Putamen (tissue), 1 donor: ENCODE data around the gene FTHL17.

Source experiments
- DNase-seq: peaks from one replicate; pipeline ENCODE4 v3.0.0-alpha.2; 2016; ENCODE audit warnings: low spot score

Gene FTHL17

DNA sequence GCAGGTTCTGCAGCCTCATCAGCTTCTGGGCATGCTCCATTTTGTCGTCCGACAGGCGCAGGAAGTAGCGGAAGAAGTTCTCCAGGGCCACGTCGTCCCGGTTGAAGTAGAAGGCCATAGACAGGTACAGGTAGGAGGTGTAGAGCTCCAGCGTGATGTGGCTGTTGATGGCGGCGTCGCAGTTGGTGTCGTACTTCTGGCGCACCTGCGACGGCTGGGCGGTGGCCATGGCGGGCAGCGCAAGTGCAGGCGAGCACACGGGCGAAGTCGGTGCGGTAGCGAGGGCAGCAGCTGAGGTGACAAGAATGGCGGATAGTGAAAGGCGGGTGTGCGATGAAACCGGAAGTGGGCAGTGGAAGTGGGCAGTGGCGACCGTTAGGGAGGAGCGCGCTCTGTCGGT is at the start of gene FTHL17:
Gene FTHL17 (minus strand): TSS at position 317 of the 400 bp plus-strand sequence. CDS start 88 bp downstream, at position 229.
- no peak for DNase-seq

DNA sequence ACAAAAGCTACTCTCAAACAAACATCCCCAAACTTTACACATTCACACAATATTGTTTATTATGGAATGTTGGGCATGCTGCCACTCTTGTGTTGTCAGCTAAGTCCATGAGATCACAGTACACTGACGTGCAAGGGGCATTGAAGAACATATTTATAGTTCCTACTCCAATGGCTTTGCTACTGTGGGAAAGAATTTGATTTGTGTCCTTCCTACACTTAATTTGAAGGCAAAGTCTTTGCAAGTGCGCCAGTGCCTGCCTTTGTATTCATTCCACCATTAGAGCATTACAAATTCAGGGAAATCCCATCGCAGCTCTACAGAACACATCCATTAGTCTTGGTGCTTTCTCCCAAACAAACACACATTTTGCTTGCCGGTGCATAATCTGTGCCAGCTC is 45.4 kb upstream of the FTHL17 start:
- DNase-seq, result no peak

DNA sequence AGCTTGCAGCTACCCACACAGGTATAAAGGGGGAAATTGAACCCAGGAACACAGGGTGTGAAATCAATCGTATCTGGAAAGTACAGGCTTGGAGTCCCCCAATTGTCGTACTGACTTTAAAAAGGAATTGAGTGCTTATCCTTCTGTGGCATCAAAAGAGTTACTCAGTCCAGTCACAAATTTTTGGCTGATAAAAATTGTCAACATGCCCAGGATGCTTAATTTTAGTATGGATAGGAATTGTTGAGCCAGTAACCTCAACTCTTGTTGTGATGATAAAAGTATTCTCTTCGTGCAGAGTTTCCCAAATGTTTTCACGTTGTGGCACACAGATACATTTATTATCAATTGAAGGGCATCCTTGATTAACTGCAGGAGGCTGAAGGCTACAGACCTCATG is 43.6 kb upstream of the FTHL17 start:
- DNase-seq, result no peak

DNA sequence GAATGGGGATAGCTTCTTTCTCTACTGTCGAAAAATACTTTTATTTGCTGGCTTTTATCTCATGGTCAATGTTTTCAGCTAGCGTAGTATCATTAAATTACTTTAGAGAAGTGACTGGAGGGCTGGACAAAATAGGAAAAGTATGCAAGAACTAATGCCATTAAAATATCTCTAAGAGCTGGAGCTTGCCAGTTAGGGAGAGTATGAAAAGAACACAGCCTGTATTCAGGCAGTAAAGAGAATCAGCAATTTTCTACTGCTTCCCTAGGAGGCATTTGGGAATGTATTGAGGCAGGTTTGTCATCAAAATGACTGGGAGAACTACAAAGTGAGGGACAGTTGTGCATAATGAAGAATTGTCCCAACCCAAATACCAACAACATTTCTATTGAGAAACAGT is 43.0 kb upstream of the FTHL17 start:
- no peak for DNase-seq

DNA sequence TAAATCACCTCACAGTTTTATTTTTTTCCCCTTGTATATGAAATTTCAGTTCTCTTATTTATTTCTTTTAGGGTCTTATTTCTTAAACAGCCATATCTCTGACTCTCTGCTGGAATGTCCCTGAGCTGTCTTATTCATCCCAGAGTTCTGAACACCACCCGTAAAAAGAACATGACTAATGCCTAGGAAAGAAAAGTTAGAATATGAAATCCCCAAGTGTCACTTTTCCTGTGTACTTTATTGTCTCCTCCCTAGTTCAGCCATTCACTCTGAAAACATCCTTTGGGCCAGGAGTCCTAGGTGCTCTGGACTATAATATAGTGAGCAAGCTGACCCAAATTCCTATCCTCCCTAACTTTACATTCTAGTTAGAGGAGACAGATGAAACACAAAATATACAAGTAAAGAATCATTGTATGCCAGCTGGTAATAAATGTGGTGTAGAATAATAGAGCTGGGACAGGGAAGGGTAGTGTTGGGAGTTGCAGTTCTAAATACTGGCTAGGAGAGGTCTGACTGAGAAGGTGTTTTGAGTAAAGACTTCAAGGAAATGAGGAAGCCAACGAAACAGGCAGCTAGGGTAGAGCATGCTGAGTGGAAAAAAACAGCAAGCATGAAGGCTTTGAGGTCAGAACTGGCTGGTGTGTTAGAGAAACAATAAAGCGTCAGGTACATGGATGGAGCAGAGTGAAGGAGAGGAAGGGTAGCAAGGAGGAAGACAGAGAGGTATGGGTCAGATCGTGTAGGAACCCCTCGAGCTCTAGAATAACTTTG is 40.6 kb upstream of the FTHL17 start:
- no peak for DNase-seq

DNA sequence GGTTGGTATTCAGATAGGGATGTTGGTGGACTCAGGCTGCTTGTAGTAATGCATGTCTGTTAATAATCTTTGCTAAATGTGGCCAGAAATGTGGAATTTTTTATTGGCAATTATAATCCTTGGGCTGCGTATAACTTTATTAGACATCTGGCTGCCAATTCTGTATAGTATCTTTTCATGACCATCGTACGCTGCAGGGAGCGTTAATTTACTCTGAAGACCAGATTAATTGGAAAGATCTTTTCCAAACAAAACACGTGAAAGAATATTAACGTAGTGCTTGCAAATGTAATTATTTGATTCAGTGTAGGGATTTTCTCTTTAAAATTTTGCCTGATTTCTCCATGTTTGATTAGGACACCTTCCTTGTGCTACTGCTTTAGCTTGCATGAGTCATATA is 38.8 kb upstream of the FTHL17 start:
- DNase-seq, result no peak

DNA sequence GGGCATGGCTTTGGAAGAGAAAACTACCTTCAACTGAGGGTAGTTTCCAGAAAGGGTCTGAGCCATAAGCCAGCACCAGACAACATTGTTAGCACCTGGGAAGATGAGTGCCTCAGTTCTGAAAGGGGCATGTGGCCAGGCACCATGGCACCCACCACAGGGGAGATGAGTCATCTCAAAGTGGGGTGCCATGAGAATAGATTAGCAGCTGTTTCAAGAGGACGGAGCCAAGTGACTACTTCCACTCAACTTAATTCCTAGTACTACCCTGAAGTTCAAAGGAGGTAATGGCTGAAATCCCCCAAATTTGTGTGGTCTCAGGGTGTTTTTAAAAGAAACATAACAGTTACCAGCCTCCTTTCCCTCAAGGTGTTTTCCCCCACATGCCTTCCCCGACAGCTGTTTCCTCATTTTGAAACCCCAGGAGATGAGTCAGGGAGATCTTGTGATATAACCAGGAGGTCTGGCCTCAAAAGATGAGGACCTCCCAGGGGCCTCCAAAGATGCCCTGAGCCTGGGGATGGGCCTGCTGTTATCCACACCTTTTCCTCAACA is 27.8 kb upstream of the FTHL17 start:
- no peak for DNase-seq

DNA sequence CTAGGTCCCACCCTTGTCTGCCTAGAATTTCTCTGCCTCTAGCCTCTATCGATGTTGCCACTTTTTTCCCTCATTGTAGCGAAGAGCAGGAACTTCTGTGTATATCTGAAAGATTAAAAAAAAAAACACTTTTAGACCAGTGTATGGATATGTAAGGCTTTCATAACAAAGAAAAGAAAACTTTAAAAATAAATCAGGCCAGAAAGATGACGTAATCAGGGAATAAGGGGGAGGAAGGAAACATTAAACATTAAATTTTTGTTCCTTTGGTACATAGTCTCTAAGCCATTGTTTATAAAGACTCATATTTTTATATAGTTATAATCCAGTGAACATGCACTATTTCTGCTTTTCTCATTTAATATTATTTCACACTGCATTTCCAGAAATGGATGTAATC is 26.2 kb upstream of the FTHL17 start:
- DNase-seq, result no peak

DNA sequence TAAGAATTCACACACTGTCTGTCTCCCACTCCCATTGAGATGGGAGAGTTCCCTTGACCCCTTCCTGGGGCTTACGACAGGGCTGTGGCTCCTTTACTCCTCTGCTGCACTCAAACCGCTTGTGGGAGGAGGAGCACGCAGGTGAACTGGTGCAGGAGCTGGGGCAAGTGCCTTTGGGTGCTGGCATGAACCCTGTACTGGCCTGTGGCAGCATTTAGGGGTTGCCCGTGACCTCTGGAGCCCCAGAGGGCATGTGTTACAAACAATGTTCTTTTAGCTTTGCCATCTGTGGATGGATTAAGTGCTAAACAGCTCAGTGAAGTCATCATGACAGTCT is 21.8 kb upstream of the FTHL17 start:
- no peak for DNase-seq

DNA sequence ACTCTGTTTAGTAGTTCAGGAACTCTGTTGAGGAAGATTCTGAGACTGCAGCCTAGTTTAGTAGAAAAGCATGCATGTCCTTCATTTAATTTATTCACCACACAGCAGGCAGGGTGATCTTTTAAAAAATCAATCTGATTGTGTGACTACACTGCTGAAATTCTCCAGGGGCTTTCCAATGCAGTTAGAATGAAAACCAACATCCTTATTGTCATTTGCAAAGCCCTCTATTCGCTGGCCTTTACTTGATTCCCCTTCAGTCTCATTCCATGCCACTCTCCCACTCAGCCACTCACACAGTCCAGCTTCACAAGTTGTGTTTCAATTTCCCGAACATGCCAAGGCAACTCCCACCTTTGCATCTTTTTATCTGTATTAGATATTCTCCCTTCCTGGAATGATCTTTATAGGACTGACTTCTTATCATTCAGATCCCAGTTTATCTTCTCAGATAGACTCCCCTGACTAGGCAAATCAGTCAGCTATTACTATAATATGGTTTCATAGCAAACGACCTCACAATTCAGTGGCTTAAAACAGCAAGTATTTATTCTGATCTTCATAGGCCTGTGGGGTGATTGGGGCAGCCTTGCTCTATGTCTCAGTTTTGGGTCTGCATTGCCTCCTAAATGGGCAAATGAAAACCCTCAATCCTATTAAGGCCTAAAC is 21.3 kb upstream of the FTHL17 start:
- DNase-seq, result no peak

DNA sequence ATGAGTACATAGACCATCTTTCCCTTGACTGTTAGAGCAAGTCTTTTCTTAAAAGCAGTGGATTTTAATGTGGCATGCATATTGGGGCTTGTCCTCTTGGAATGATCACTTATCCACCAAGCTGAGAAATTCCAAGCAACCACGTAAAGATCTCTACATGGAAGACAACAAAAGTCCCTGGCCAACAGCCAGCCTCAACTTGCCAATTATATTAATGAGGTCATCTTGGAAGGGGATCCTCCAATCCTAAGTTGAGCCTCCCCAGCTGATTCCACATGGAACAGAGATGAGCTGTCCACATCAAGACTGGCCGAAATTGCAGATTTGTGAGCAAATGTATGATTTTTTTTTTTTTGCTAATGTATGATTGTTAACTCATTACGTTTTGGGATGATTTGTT is 20.6 kb upstream of the FTHL17 start:
- DNase-seq, result no peak

DNA sequence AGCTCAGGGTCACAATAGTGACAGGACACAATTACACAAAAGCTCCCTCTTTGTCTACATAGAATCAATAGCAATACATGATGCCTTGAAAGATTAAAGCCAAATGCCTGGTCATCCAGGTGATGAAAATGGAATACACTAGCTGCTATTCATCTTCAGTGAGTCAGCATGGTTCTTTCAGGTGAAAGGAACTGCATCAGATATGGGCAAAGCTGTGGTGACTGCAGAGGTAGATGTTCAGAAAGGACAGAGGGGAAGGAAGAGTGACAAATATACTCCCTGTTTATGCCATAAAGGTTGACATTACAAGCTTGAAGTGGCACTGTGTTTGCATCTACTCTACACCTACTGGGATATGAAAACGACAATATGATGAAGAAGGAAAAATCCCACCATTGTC is 20.0 kb upstream of the FTHL17 start:
- DNase-seq, result no peak

DNA sequence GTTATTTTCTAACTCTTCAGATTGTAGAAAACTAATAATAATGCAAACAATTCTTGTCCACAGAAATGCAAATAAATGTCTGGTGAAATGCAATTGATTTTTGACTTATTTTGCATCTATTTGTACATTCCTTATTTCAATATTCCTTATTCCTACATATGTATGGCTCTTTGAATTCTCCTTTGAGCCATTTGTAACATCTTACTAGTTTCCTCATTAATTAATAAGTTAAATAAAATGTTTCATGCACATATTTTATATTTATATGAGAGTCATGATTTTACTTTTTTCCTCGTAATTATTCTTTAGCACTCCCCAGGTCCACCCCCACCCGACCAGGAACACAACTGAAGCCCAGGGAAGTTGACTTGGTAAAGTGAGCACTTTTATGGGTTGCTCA is 2.7 kb upstream of the FTHL17 start:
- no peak for DNase-seq

DNA sequence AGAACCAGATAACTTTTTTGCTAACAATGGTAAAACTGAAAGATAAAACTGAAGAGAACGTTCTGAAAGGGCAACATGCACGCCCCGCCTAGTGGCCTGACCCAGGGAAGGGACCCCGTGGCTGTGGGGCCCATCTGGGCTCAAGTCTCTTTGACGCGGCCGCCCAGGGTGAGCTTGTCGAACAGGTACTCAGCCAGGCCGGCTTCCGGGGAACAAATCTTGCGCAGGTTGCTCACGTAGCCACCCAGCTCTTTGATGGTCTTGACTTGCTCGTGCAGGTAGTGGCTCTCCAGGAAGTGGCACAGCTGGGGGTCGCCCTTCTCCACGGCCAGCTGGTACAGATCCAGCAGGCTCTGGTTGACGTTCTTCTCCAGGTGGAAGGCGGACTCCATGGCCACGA is 579 bp downstream of the FTHL17 start:
- no peak for DNase-seq

DNA sequence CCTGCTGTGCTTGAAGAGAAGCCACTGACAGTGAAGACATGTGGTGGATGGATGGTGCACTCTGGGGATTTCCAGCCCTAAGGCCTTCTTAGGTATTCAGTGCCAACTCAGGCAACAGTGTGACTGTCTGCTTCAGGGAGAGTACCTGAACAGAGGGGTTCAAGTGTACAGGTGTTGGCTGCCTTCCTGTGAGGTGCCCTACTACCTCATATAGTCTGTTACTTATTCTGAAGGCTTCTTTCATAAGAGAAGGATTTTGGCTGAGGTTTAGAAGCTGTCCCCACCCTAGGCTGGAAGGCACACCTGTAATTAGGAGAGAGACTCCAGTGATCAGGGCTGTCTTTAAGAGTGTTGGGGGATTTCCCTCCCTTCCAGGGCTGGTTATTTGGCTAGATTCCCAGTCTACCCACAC is 1.8 kb downstream of the FTHL17 start:
- no peak for DNase-seq

DNA sequence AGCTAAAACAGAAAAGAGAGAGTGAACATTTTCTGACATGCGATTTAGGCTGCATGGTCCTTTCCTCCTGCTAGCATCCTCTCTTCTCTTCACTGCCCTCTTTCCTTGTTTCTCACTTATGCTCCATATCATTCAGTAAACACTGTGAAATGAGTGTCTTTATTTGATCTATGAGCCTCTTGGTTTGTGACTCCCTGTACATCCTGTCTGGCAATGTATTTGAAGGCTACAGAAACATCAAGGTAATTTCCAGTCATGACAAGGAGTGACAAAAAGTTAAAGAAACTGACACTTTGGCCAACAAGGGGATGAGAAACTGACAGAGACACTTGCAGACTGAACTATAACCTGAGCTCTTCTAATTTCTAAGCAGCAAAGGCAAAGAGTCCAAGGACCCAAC is 8.7 kb downstream of the FTHL17 start:
- no peak for DNase-seq

DNA sequence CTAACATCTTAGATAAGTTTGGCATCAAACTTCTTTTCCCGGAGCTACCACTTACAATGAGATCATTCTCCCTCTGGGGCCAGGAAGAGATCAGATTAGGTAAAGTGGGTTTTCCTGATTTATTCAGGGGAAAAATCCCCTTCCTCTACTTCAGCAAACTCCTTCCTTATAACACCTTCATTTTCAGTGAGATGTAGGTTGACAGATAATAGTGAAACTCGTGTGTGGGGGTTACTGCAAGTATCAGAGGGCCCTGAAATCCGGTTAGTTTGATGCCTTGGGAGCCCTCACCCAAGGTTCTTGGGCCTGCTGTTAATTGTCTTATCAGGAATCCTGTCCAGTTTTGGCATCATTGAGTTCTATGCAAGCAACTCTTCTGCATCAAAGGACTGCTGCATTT is 10.8 kb downstream of the FTHL17 start:
- DNase-seq, result no peak

DNA sequence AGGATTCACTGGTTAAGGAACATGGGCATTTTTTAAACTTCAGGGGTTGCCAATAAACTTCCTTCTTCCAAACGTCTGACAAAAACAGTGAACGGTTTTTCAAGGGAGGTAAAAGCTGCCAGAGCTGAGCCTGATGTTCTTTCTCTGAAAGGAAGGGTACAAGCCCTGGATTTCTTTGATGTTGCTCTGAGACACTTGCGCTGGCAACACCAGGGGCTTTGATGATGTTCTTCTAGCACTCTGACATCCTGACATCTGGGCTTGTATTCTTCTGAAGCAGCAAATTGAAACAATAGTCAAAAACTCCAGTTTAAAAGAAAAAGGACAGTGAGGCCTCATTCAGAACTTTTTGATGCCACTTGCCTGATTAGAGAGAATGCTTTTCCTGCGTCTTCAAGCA is 11.8 kb downstream of the FTHL17 start:
- no peak for DNase-seq

DNA sequence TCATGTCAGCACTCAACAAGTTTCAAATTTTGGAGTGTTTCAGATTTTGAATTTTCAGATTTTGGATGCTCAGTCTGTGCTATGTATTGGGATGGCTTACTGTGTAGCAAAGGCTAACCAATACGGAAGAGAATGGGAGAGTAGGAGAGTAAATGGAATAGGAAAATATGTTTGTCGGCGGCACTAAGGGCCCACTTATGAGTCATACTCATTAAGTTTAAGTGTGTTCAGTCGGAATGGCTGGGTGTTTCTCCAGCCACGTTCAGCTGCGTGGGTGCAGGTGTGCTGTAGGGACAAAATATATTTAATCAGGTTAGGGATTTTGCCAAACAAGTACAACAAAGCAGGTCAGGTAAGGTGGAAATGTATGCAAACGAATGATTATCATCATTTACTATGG is 13.6 kb downstream of the FTHL17 start:
- DNase-seq, result no peak

DNA sequence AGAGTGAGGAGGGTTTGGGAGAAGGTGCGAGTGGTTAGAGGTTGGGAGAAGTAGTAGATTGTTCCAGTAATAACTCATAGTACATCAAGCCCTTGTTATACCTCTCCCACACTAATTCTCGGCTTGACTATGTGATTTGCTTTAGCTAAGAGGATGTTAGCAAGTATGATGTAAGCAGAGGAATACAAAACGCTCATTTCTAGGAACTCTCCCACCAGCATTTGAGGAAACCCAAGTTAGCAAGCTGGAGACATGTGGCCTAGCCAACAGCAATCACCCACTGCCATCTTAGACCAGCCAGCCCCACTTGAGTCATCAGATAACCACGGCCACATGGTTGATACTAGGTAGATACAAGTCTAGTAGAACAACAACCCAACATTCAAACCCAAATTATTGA is 14.2 kb downstream of the FTHL17 start:
- no peak for DNase-seq

DNA sequence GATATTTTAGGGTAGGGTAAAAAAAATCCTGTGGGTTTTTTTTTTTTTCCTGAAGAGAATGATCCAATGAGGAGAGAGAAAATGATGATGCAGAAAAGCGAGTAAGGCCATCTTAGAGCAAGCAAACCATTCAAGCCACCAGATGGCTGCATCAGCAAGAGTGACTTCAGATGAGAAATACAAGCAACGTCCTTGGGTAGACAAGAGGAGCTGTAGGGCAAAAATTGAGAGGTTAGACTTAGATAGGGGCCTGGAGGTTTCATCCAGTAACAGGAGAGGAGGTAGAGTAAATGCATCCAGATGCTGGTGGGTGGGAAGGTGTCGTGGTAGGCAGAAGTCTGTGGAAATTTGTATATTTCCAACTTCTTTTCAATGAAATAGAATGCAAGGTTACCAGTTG is 14.6 kb downstream of the FTHL17 start:
- DNase-seq, result no peak

DNA sequence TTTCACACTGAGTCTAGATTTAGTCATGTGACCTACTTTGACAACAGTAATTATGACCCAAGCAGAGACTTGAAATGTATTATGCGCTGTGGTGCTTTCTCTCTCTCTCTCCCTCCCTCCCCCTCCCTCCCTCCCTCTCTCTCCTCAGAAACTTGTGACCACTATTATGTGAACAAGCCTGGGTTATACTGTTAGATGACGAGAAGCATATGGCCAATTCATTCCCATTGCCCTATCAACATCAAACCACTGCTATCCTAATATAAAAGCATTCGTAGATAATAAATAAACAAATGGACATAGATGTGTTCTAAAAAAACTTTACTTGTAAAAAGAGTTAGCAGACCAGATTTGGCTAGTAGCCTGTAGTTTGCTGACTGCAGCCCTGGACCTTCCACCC is 18.2 kb downstream of the FTHL17 start:
- no peak for DNase-seq

DNA sequence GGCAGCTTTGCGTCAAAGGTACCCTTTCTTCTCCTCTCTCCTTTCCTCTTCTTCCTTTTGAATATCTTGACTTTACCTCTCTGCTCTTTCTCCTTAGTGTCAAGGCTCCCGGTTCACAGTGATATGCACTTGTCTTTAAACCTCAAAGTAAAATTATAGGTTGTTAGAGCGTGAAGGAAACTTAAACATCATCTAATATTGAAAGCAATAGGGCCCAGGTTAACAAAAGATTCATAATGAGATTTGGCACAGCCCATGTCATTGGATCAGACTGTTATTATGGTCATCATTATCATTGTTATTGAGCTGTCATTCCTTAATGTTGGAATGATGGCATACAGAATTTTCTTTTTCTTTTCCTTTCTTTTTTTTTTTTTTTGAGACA is 32.5 kb downstream of the FTHL17 start:
- DNase-seq, result no peak
